Measurements from ENCODE around the gene HVCN1.
"Not testable (repeated sequence)": the region's sequence is repeated elsewhere in the genome, so short reads cannot be mapped to it uniquely, and the experiment has no call there.

The HVCN1 gene

GRCh38 chr12:110688446-110689280 lies at the start of gene HVCN1:
TSS of gene HVCN1 (minus strand) at chr12:110689115. CDS start at chr12:110683245, 5,870 bp downstream.
- no peak for DNase-seq

DNA sequence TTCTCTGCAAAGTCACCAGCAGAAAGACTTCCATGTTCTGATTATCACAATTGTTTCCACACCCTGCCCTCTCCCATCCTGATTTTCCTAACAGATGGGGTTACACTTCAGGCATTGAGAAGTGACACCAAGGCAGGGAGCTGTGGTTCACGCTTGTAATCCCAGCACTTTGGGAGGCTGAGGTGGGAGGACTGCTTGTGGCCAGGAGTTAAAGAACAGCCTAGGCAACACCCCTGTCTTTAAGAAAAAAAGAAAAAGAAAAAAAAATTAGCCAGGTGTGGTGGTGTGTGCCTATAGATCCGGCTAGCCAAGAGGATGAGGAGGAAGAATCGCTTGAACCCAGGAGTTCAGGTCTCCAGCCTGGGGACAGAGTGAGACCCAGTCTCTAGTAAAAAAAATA lies 48.6 kb upstream of the HVCN1 start:
- no peak for DNase-seq

- not testable (repeated sequence) for DNase-seq
Measured at GRCh38 chr12:110737016-110737415, 48.1 kb upstream of the HVCN1 start.

DNA sequence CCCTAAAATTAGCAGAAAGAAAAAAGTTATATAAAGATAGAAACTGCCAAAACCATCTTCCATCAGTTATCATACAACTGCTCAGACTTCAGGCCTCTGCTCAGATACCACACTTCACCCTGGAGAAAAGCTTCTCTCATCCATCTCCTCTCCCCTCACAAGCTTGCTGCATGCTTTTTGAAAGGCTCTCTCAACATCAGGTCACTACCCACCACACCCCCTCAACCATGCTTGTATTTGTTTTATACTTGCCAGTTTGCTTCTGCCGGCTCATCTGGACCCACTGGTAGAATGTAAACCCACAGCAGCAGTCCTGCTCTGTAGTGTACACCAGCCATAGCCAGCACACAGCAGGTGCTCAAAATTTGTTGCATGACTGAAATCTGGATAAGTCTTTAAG lies 45.0 kb upstream of the HVCN1 start:
- no peak for DNase-seq

- no peak for DNase-seq
Measured at GRCh38 chr12:110733089-110733715, 44.3 kb upstream of the HVCN1 start.

GRCh38 chr12:110732572-110732971 lies 43.7 kb upstream of the HVCN1 start:
- DNase-seq: no peak

DNA sequence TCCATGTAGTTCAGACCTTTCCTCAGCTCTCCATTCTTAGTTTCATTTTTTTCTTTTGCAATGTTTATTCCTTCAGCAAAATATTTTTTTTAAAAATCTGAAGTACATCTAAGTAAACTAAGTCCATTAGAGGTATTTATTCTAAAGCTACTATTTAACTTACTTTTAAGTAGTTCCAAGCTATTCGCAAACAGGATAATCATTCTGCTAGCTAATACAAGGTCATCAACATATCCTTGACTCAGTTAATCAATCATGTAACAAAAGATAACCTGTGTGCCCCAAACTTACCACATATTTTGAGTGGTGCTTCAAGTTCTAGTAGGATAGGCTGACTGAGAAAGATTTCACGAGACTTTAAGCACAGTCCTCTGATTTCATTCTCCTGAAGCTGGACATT lies 42.6 kb upstream of the HVCN1 start:
- no peak for DNase-seq

DNA sequence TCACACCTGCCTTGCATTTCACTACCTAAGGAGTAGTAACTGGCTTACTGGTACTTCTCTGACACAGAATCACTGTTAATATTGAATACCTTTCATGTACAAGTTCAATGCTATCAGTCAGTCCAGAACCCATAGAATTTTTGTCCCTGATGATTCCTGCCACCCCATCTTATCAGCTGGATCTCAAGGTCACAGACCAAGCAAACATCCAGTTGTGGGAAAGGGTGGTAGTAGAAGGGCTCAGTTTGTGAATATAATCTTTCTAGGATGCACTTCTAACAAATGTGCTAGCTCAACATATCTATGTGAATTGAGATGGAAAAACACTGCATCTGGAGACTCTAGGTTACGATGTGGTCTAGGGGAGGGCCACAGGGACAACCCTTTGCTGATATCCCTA lies 39.7 kb upstream of the HVCN1 start:
- no peak for DNase-seq

GRCh38 chr12:110726708-110727369 lies 37.9 kb upstream of the HVCN1 start:
- DNase-seq: no peak

DNA sequence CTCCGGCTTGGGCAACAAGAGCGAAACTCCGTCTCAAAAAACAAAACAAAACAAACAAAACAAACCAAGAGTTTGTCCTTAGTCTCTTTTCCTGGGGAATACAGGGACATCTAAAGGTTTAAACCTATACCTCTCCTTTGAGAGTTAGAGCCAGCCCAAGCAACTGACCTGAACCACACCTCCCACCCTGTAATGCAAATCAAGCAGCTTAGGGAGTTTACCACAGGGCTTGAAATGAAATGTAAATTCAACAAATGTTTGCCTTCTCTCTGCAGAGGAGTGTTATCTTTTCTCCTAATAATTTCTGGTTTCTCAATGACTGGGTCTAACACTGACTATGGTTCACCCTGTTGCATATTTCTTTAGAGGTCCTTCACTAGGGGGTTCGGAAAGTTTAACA lies 37.1 kb upstream of the HVCN1 start:
- no peak for DNase-seq

GRCh38 chr12:110725267-110725666 lies 36.4 kb upstream of the HVCN1 start:
- DNase-seq: no peak

- not testable (repeated sequence) for DNase-seq
Measured at GRCh38 chr12:110722892-110723291, 34.0 kb upstream of the HVCN1 start.

DNA sequence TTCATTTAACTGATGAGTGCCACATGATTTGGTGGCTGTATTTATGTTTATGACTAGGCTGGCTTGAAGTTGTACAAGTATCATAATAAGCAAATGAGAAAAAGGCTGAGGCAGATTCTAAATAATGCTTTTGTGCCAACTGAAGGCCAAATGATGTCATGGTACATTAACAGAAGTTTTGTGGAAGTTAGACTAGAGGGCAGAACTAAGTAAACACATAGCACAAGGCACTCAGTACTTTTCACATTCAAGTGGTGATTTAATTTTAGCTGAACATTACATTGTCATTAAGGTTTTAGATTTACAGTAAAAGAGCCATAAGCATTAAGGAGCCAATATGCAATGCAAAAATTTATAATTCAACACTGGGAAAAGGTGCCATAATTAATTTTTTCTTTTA lies 32.7 kb upstream of the HVCN1 start:
- DNase-seq: no peak

DNA sequence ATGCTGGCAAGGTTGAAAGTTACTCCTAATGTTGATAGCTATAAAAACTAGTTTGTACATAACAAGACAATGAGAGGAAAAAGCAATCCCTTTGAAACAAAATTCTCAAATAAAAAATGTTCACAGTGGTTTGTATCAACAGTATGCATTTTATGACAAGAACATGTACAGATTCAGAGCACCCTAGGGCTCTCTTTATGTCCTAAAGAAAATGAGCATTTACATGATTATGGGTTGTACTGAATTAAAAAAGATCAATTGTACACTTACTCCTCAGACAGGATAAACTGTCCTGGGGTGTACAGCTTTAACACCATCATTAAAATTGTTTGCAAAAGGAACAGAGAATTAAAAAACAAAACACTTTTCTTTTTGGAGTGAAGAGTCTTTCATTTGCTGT lies 31.6 kb upstream of the HVCN1 start:
- DNase-seq: no peak

- no peak for DNase-seq
Measured at GRCh38 chr12:110718222-110718908, 29.4 kb upstream of the HVCN1 start.

DNA sequence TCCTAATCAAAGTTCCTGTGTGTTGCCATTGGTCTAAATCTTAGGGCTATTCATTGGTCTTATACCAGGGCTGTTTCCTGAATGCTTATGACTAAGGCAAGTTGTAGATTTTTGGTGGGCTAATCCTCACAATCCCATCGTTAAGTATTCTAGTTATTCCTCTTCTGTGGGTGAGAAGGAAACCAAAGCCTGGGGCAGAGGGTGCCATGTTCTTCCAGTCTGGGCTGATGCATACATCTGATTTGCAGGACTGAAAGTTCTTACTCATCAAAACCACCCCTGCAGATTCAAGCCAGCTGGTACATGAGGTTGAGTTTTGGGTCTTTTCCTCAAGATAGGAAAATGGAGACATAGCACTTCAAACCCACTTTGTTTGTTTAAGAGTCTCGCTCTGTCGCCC lies 28.1 kb upstream of the HVCN1 start:
- DNase-seq: no peak

- DNase-seq: no peak
Measured at GRCh38 chr12:110708917-110709316, 20.0 kb upstream of the HVCN1 start.

DNA sequence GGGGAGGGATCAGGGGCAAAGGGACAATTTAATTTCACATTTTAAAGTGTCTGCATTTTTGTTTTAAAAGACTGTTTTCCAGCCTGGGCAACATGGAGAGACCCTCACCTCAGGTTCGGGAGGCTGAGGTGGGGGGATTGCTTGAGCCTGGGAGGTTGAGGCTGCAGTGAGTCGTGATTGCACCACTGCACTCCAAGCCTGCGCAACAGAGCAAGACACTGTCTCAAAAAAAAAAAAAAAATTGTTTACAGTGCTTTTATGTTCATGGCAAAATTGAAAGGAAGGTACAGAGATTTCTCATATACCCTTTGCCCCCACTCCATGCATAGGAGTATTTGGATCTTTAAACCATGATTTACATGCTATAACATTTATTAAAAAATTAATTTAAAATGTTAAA lies 16.4 kb upstream of the HVCN1 start:
- DNase-seq: no peak

DNA sequence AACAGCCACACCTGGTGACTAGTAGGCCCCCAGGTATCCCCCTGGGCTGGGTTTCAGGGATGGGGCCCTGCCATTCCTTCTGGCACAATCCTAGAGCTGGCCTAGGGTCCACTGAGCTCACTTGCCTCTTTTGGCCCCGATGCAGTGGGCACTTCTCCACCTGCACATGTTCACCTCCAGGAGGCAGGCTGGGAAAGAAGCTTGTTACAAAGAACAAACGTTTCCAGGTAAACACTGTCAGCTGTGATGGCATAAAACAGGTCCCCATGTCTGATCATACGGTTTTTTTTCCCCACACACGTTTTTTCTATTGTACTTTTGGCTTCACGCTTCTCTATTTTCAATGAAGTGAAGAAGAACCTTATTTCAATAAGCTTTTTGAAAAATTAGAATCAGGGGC lies 15.8 kb upstream of the HVCN1 start:
- DNase-seq: no peak

DNA sequence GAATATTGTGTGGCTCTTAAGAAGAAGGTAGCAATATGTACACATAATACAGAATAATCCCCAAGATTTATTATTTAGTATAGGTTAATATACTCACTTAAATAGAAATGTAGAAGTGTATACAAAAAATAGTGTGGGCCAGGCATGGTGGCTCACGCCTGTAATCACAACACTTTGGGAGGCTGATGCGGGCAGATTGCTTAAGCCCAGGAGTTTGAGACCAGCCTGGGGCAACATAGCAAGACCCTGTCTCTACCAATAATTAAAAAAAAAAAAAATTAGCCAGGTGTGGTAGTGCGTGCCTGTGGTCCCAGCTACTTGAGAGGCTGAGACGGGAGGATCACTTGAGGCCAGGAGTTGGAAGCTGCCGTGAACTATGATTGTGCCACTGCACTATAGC lies 15.3 kb upstream of the HVCN1 start:
- no peak for DNase-seq

GRCh38 chr12:110702081-110702480 lies 13.2 kb upstream of the HVCN1 start:
- DNase-seq: no peak

DNA sequence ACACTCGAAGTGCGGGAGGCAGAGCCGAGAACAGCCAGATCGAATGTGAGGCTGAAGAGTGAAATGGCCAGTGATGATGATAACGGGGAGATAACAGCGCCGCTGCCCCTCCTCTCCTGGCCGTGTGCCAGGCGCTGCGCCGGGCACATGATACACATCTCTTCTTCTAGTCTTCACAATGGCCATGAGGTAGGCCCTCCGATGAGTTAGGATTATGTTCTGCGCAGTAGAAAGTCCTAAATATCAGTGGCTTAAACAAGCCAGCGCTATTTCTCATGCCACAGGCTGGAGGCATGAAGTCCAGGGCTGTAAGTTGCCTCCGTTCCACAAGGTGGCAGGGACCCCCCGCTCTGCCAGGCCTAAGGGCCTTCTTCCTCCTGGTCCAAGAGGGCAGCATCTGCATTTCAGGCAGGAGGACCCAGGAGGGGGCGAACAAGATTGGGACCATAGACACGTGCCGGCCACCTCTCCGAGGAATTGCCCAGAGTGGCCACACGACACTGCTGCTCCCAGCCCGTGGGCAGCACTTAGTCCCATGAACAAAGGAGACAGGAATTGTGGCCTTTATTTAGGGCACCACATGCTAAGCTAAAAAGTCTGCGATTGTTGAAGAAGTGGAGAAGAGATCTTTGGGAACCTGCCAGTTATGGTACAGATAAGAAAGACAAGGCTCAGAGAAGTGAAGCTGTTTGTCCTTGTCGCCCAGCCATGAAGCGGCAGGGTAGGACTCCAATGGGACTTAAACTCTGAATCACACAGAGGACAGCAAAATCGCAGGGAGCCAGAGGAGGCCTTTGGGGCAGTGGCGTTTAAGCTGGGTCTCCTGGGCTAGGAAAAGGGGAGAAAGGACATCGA lies 10.9 kb upstream of the HVCN1 start:
- no peak for DNase-seq

Data from NCI-H748 treated with DMSO at 0.1 percent for 48 hours (cell line).